ENCODE measurements around the gene CINP.

Gene CINP

GRCh38 chr14:102362545-102363181 is at the start of gene CINP, which contains the start of gene TECPR2:
TSS of gene CINP (minus strand) at chr14:102362890. CDS start at chr14:102362851, 39 bp downstream.
TSS of gene TECPR2 (plus strand) at chr14:102362941. CDS start at chr14:102376722, 13,781 bp downstream.
- peak; percentile 93 for DNase-seq (ENCODE audit: low read depth)

- DNase-seq (ENCODE audit: low read depth), result no peak
Measured at GRCh38 chr14:102408724-102409123, 46.0 kb upstream of the CINP start.

GRCh38 chr14:102407258-102407657 is 44.6 kb upstream of the CINP start:
- DNase-seq (ENCODE audit: low read depth), result no peak

GRCh38 chr14:102403028-102403427 is 40.3 kb upstream of the CINP start:
- no peak for DNase-seq (ENCODE audit: low read depth)

- DNase-seq (ENCODE audit: low read depth), result no peak
Measured at GRCh38 chr14:102396521-102396920, 33.8 kb upstream of the CINP start.

- no peak for DNase-seq (ENCODE audit: low read depth)
Measured at GRCh38 chr14:102394717-102395375, 32.2 kb upstream of the CINP start.

- no peak for DNase-seq (ENCODE audit: low read depth)
Measured at GRCh38 chr14:102392506-102392905, 29.8 kb upstream of the CINP start.

GRCh38 chr14:102390064-102390855 is 27.6 kb upstream of the CINP start:
- no peak for DNase-seq (ENCODE audit: low read depth)

- DNase-seq (ENCODE audit: low read depth), result no peak
Measured at GRCh38 chr14:102389246-102389645, 26.6 kb upstream of the CINP start.

GRCh38 chr14:102387086-102387485 is 24.4 kb upstream of the CINP start:
- DNase-seq (ENCODE audit: low read depth), result no peak

GRCh38 chr14:102378830-102379229 is 16.1 kb upstream of the CINP start:
- no peak for DNase-seq (ENCODE audit: low read depth)

- DNase-seq (ENCODE audit: low read depth), result no peak
Measured at GRCh38 chr14:102377696-102378095, 15.0 kb upstream of the CINP start.

- DNase-seq (ENCODE audit: low read depth), result no peak
Measured at GRCh38 chr14:102375119-102375518, 12.4 kb upstream of the CINP start.

GRCh38 chr14:102374264-102374663 is 11.6 kb upstream of the CINP start:
- DNase-seq (ENCODE audit: low read depth), result no peak

GRCh38 chr14:102373110-102373509 is 10.4 kb upstream of the CINP start:
- no peak for DNase-seq (ENCODE audit: low read depth)

- no peak for DNase-seq (ENCODE audit: low read depth)
Measured at GRCh38 chr14:102371361-102371760, 8.7 kb upstream of the CINP start.

- DNase-seq (ENCODE audit: low read depth), result no peak
Measured at GRCh38 chr14:102370305-102370809, 7.7 kb upstream of the CINP start.

- peak; percentile 10 for DNase-seq (ENCODE audit: low read depth)
Measured at GRCh38 chr14:102363182-102363943, 673 bp upstream of the CINP start.

GRCh38 chr14:102362084-102362483 is 606 bp downstream of the CINP start:
- peak; percentile 4 for DNase-seq (ENCODE audit: low read depth)

- DNase-seq (ENCODE audit: low read depth), result no peak
Measured at GRCh38 chr14:102360388-102360787, 2.3 kb downstream of the CINP start.

- DNase-seq (ENCODE audit: low read depth), result no peak
Measured at GRCh38 chr14:102359341-102359740, 3.3 kb downstream of the CINP start.

GRCh38 chr14:102356280-102356679 is 6.4 kb downstream of the CINP start:
- DNase-seq (ENCODE audit: low read depth), result no peak
